ENCODE data around the gene DNAI4.

DNAI4 gene

DNA sequence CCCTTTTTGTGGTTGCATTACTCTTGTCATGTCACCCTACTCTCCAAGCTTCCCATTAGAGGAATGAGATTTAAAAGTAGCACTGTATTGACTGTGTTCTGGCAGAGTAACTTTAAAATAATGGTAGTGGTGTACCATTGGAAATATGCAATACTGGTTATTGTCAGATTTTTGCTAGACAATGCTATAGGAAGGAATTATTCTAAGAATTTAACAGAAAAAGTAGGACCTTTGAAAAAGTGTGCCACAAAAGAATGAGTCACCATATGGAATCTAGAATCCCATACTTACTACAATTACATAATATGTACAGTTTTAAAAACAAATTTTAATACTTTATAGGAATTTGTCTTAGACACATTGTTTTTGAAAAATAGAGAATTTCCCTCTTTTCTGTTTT lies 14.0 kb upstream of the DNAI4 start:
- Histone ChIP-seq H2AFZ (ENCODE audit: low read depth, low read length) (no peak overlapping the region), H3K9me3 (ENCODE audit: low read length) (no peaks in the 10 kb centered on the region), H3K27me3 (ENCODE audit: insufficient read depth, low read length) (no peaks in the 10 kb centered on the region), H3K4me1 (ENCODE audit: insufficient read depth, low read length) (peaks cover 8% of the 10 kb centered on the region), H3K36me3 (ENCODE audit: insufficient read depth, low read length) (peaks cover 14% of the 10 kb centered on the region), H3K4me3 (ENCODE audit: low read length) (no peak overlapping the region)

DNA sequence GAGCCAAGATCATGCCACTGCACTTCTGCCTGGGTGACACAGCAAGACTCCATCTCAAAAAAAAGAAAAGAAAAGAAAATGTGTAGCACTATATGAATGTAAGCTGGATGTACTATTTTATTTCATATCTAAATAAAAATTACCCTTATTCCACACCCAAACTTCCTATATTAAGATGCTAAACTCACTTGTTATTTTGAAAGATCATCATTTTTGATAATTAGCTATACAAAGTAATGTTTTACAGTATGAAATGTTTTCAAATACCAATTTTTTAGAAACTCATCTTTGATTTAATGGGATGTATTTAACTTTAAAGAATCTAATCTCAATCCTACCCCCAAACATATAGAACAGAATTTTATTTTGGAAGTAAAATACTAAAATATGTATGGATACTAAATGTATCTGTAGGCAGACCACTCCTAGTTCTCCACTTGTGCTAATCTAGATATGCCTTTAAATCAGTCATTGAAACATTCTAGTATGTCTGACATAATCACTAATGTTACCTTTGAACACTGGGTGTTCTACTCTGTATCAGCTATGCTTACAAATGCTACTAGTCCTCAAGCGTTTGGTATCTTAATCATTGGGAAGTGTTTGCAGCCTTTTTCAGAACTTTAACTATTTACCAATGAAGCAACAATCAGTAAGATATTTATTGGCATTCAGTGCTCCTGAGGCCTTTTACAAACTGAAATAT lies 13.0 kb upstream of the DNAI4 start:
- H3K36me3 ChIP-seq (ENCODE audit: insufficient read depth, low read length), result peaks cover 14% of the 10 kb centered on the region
- no peaks in the 10 kb centered on the region for H3K27me3 ChIP-seq (ENCODE audit: insufficient read depth, low read length)
- H2AFZ ChIP-seq (ENCODE audit: low read depth, low read length), result no peak overlapping the region
- peaks cover 18% of the 10 kb centered on the region for H3K4me1 ChIP-seq (ENCODE audit: insufficient read depth, low read length)
- H3K9me3 ChIP-seq (ENCODE audit: low read length), result no peaks in the 10 kb centered on the region
- no peak overlapping the region for H3K4me3 ChIP-seq (ENCODE audit: low read length)

DNA sequence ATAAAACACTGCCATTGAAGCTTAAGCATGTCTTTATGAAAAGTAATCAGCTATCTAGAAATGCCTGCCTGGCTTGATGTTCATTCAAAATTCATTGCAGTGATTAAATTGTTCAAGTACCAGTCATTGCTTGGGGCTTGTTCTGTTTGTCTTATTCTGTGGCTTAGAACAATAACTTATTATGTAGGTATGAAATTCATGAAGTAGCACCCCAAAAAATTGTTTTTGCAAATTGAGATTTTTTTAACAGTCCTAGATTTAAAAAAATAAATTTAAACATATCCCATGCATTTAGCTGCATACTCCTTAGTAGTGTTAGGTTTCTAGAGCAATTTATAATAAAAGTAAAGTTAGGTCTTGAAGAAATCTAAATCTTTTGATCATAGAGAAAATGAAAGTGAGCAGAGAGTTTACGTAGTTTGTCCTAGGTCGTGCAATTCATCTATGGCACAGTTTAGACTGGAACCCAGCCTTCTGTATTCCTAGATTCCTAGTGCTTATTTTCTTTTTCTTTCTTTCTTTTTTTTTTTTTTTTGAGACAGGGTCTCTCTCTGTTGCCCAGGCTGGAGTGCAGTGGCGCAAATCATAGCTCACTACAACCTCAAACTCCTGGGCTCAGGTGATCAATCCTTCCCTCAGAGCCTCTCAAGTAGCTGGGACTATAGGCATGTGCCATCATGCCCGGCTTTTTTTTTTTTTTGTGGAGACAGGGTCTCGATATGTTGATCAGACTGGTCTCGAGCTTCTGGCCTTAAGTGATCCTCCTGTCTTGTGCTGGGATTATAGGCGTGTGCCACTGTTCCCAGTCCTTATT lies 9.4 kb upstream of the DNAI4 start:
- Histone ChIP-seq H3K9me3 (ENCODE audit: low read length) (no peaks in the 10 kb centered on the region), H3K4me3 (ENCODE audit: low read length) (no peak overlapping the region), H3K27me3 (ENCODE audit: insufficient read depth, low read length) (no peaks in the 10 kb centered on the region), H3K4me1 (ENCODE audit: insufficient read depth, low read length) (peaks cover 36% of the 10 kb centered on the region), H2AFZ (ENCODE audit: low read depth, low read length) (no peak overlapping the region), H3K36me3 (ENCODE audit: insufficient read depth, low read length) (no peaks in the 10 kb centered on the region)

DNA sequence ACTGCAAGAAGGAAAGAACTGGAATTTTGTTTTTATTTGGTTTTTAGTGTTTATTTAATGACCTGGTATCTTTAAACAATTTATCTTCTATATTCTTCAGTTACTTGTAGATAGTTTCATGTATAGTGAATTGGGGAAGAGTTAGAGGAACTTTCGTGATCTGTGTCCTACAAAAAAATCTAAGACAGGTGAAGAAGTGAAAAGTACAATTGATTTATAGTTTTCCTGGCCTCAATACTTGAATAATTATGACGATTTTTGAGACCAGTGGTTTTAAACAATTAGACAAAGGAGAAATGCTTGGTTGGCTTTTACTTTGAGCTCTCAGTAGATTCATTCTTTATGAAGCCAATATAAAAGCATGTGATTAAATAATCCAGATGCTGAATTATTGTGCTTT lies 7.6 kb upstream of the DNAI4 start:
- H2AFZ ChIP-seq (ENCODE audit: low read depth, low read length), result no peak overlapping the region
- H3K36me3 ChIP-seq (ENCODE audit: insufficient read depth, low read length), result no peaks in the 10 kb centered on the region
- peak overlapping the region; percentile 97 for H3K4me3 ChIP-seq (ENCODE audit: low read length)
- no peaks in the 10 kb centered on the region for H3K9me3 ChIP-seq (ENCODE audit: low read length)
- peaks cover 36% of the 10 kb centered on the region for H3K4me1 ChIP-seq (ENCODE audit: insufficient read depth, low read length)
- no peaks in the 10 kb centered on the region for H3K27me3 ChIP-seq (ENCODE audit: insufficient read depth, low read length)

DNA sequence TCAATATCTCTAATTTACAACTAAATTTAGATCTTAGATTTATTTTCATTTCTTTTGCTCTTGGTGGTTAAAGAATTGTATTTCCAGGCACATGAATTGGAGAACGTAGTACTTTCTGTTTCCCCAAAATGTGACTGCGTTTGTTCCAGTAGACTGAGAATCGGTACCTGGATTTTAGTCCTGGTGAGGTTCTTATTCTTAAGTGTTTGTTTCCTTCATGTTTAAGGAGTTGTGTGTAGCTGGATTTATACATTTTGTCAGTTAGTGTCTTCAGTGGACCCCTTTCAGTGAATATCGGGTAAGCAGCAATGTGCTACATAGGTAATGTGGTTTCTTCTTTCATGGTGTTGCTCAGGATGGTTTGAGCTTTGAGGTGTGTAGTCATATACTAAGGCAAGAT lies 6.9 kb upstream of the DNAI4 start:
- no peaks in the 10 kb centered on the region for H3K9me3 ChIP-seq (ENCODE audit: low read length)
- H3K36me3 ChIP-seq (ENCODE audit: insufficient read depth, low read length), result no peaks in the 10 kb centered on the region
- H3K27me3 ChIP-seq (ENCODE audit: insufficient read depth, low read length), result no peaks in the 10 kb centered on the region
- H2AFZ ChIP-seq (ENCODE audit: low read depth, low read length), result no peak overlapping the region
- peaks cover 42% of the 10 kb centered on the region for H3K4me1 ChIP-seq (ENCODE audit: insufficient read depth, low read length)
- H3K4me3 ChIP-seq (ENCODE audit: low read length), result peak overlapping the region; percentile 97

DNA sequence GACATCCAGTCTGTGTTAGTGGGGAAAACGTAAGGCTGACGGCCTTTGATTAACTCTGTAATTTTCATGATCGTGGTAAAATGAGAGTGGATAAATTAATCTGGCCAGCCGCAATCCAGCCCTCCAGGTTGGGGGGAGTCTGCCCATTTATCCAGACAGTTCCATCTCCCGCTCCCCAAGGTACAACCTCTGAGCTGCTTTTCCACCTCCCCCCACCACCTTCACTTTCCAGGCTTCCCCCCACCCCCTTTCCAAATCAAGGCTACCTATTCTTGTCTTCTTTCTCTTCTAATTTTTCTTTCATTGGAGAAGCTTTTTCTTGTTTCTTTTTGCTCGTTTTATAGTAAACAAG lies 6.1 kb upstream of the DNAI4 start:
- no peaks in the 10 kb centered on the region for H3K9me3 ChIP-seq (ENCODE audit: low read length)
- H3K4me1 ChIP-seq (ENCODE audit: insufficient read depth, low read length), result peaks cover 45% of the 10 kb centered on the region
- H3K4me3 ChIP-seq (ENCODE audit: low read length), result peak overlapping the region; percentile 97
- H3K36me3 ChIP-seq (ENCODE audit: insufficient read depth, low read length), result no peaks in the 10 kb centered on the region
- H3K27me3 ChIP-seq (ENCODE audit: insufficient read depth, low read length), result no peaks in the 10 kb centered on the region
- H2AFZ ChIP-seq (ENCODE audit: low read depth, low read length), result peak overlapping the region; percentile 8

DNA sequence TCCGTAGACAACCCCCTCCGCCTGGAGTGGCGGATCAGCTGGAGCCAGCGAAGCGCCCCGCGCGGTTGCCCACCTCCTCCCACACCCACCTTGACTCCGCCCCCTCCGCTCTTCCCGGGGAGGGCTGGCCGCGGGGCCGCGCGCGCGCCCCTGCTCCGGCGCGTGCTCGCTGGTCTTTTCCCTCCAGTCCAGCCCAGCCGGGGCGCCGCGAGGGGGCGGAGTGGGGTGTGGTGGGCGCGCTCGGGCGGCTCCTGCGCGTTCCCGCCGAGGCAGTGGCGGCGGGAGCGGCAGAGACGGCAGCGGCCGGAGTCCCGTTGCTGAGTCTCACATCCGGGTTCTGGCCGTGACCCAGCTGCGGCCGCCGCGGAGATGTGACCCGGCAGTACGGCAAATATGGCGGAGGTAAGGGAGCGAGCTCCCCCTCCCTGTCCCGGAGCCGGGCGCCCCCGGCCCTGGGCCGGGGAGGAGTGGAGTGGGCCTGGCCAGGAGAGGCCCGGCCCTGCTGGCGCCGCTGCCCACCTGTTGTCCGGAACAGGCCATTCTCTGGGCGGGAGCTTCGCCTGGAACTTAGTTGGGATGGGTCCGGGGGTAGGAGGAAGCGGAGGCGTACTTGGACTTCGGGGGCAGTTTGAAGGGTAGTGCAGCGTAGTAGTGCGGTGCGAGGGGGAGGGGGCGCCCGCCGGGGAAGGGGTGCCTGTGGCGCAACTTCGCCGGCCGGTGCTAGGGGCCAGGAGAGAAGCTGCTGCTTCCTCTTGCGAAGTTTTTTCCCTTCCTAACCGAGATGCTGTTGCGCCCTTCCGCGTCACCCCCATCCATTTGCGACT lies 5.6 kb upstream of the DNAI4 start:
- Histone ChIP-seq H3K4me3 (ENCODE audit: low read length) (peak overlapping the region; percentile 97), H2AFZ (ENCODE audit: low read depth, low read length) (peak overlapping the region; percentile 8), H3K4me1 (ENCODE audit: insufficient read depth, low read length) (peaks cover 45% of the 10 kb centered on the region), H3K9me3 (ENCODE audit: low read length) (no peaks in the 10 kb centered on the region), H3K36me3 (ENCODE audit: insufficient read depth, low read length) (no peaks in the 10 kb centered on the region), H3K27me3 (ENCODE audit: insufficient read depth, low read length) (no peaks in the 10 kb centered on the region)

DNA sequence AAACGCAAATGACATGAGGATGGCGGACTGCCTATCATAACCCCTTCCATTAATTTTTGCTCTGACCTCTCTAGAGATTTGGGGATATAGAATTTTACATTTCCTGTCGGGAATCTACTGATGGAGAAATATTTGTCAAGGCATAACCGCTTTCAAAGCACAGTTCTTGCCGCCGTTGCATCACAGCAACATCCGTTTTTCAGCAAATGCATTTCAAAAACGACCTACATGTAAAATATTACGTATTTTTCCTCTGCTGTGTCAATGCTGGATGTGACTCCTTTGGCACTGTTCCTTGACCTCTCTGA lies 5.0 kb upstream of the DNAI4 start:
- H3K4me1 ChIP-seq (ENCODE audit: insufficient read depth, low read length), result peaks cover 42% of the 10 kb centered on the region
- H3K27me3 ChIP-seq (ENCODE audit: insufficient read depth, low read length), result no peaks in the 10 kb centered on the region
- H3K36me3 ChIP-seq (ENCODE audit: insufficient read depth, low read length), result no peaks in the 10 kb centered on the region
- H3K9me3 ChIP-seq (ENCODE audit: low read length), result no peaks in the 10 kb centered on the region
- H3K4me3 ChIP-seq (ENCODE audit: low read length), result peak overlapping the region; percentile 97
- no peak overlapping the region for H2AFZ ChIP-seq (ENCODE audit: low read depth, low read length)

DNA sequence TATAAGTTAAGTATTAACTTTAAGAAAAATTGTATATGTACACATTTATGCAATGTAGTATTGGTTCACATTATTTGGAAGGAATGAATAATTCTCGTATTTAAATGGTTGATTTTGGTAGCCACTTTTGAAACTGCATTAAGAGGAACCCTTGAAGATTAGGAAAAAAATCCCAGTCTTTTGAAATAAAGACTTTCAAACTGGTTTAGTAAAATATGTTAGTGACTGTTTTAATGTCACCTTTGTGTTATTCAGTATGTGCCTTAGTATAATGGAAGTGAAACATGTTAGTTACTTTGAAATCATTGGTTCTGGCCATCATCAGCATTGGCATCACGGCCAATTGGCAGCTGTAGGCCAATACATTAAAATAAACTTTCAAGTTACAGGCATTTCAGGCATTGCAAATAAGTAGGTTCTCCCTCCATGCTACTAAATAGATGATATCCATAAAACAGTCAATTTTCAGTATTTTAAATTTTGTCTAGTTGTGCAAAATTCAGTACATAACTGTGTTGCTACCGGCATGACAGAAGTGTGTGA lies 4.6 kb upstream of the DNAI4 start:
- no peaks in the 10 kb centered on the region for H3K9me3 ChIP-seq (ENCODE audit: low read length)
- H3K27me3 ChIP-seq (ENCODE audit: insufficient read depth, low read length), result no peaks in the 10 kb centered on the region
- H3K36me3 ChIP-seq (ENCODE audit: insufficient read depth, low read length), result no peaks in the 10 kb centered on the region
- peak overlapping the region; percentile 97 for H3K4me3 ChIP-seq (ENCODE audit: low read length)
- H3K4me1 ChIP-seq (ENCODE audit: insufficient read depth, low read length), result peaks cover 39% of the 10 kb centered on the region
- no peak overlapping the region for H2AFZ ChIP-seq (ENCODE audit: low read depth, low read length)

- Histone ChIP-seq H2AFZ (ENCODE audit: low read depth, low read length) (no peak overlapping the region), H3K4me3 (ENCODE audit: low read length) (no peak overlapping the region), H3K27me3 (ENCODE audit: insufficient read depth, low read length) (no peaks in the 10 kb centered on the region), H3K4me1 (ENCODE audit: insufficient read depth, low read length) (peaks cover 39% of the 10 kb centered on the region), H3K9me3 (ENCODE audit: low read length) (no peaks in the 10 kb centered on the region), H3K36me3 (ENCODE audit: insufficient read depth, low read length) (no peaks in the 10 kb centered on the region)
Measured at GRCh38 chr1:66927528-66927927, 2.9 kb upstream of the DNAI4 start.

- Histone ChIP-seq H3K9me3 (ENCODE audit: low read length) (no peaks in the 10 kb centered on the region), H3K36me3 (ENCODE audit: insufficient read depth, low read length) (peaks cover 3% of the 10 kb centered on the region), H2AFZ (ENCODE audit: low read depth, low read length) (peak overlapping the region; percentile 7), H3K27me3 (ENCODE audit: insufficient read depth, low read length) (no peaks in the 10 kb centered on the region), H3K4me3 (ENCODE audit: low read length) (peak overlapping the region; percentile 100), H3K4me1 (ENCODE audit: insufficient read depth, low read length) (peaks cover 27% of the 10 kb centered on the region)
Measured at GRCh38 chr1:66925944-66926343, 1.3 kb upstream of the DNAI4 start.

- Histone ChIP-seq H3K36me3 (ENCODE audit: insufficient read depth, low read length) (peaks cover 3% of the 10 kb centered on the region), H3K4me3 (ENCODE audit: low read length) (peak overlapping the region; percentile 100), H3K27me3 (ENCODE audit: insufficient read depth, low read length) (no peaks in the 10 kb centered on the region), H3K9me3 (ENCODE audit: low read length) (no peaks in the 10 kb centered on the region), H2AFZ (ENCODE audit: low read depth, low read length) (peak overlapping the region; percentile 7), H3K4me1 (ENCODE audit: insufficient read depth, low read length) (peaks cover 27% of the 10 kb centered on the region)
Measured at GRCh38 chr1:66925558-66925910, 878 bp upstream of the DNAI4 start.

DNA sequence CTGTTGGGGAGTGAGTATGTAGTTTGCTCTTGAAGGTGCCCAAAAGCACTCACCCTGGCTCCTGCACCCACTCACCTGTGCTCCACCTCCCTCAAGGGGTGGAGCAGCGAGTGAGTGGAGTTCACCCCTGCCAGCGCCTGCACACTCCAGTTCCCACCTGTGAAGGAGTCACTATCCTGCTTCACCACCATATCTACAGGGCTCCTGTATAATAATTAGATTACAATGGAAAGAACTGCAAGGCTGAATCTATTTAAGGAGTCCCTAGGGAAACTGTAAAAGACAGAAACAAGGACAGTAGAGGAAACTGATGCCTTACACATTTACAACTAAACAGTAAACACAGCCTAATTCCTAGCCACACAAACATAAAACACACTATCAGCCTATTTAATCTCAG lies 4.1 kb downstream of the DNAI4 start:
- Histone ChIP-seq H3K27me3 (ENCODE audit: insufficient read depth, low read length) (no peaks in the 10 kb centered on the region), H2AFZ (ENCODE audit: low read depth, low read length) (no peak overlapping the region), H3K36me3 (ENCODE audit: insufficient read depth, low read length) (peaks cover 3% of the 10 kb centered on the region), H3K4me3 (ENCODE audit: low read length) (no peak overlapping the region), H3K9me3 (ENCODE audit: low read length) (peaks cover 4% of the 10 kb centered on the region), H3K4me1 (ENCODE audit: insufficient read depth, low read length) (peaks cover 14% of the 10 kb centered on the region)

All from neuron (in vitro differentiated cells).